K562 (cell line): Measurements from ENCODE around the gene PDIA4. TPM values are rescaled to one million over a fixed set of nuclear protein-coding genes. Genes with fewer than 3 reads are reported as not detected.

Experiments used
- CAMTA2 ChIP-seq: fragments of 250-450 bp; sonication (Bioruptor Pico); conservative IDR thresholded peaks from 2 replicates; pipeline ENCODE4 v1.5.1; 2022
- ETV6 ChIP-seq, 3 experiments: fragments of 150-350 bp in 1 of 3; sonication (generic) in 1 of 3; formaldehyde crosslinking in 1 of 3; IDR thresholded peaks; 2 replicates each; pipeline versions ENCODE4 v1.6.1 to v1.8.0; 2014 to 2022; ENCODE audit warnings: borderline replicate concordance in 2 of 3, low read depth in 2 of 3, antibody characterized with exemption in 1 of 3, low read length in 1 of 3, mild to moderate bottlenecking in 1 of 3, missing genetic modification reagents in 1 of 3
- FOXM1 ChIP-seq, 2 experiments: fragments of 450-650 bp in 1 of 2; sonication (generic) in 1 of 2; formaldehyde crosslinking in 1 of 2; IDR thresholded peaks; 2 replicates each; pipeline versions ENCODE4 v1.6.1 to v1.9.0; 2017 to 2022; ENCODE audit warnings: low read depth in 2 of 2, mild to moderate bottlenecking in 2 of 2, missing genetic modification reagents in 1 of 2, moderate library complexity in 1 of 2
- FUS ChIP-seq: fragments of 200-400 bp; formaldehyde crosslinking; optimal IDR thresholded peaks from 2 replicates; pipeline ENCODE3; 2017; ENCODE audit warnings: low read depth, low read length
- MAFG ChIP-seq: fragments of 450-650 bp; conservative IDR thresholded peaks from 2 replicates; pipeline ENCODE4 v1.6.1; 2016; ENCODE audit warnings: missing genetic modification characterization, missing compliant biosample characterization
- NFIC ChIP-seq: fragments of 450-650 bp; IDR thresholded peaks from 2 replicates; pipeline ENCODE4 v1.6.1; 2017; ENCODE audit warnings: mild to moderate bottlenecking, inconsistent platforms
- NFIX ChIP-seq: fragments of 250-450 bp; sonication (Bioruptor Pico); IDR thresholded peaks from 2 replicates; pipeline ENCODE4 v1.4.0; 2020; ENCODE audit warnings: low read depth, mild to moderate bottlenecking, moderate library complexity
- PHTF2 ChIP-seq: fragments of 250-450 bp; sonication (Bioruptor Pico); IDR thresholded peaks from 2 replicates; pipeline ENCODE4 v1.5.0; 2021; ENCODE audit warnings: mild to moderate bottlenecking
- PTBP1 ChIP-seq: fragments of 200-400 bp; formaldehyde crosslinking; IDR thresholded peaks from 2 replicates; pipeline ENCODE4 v1.6.1; 2017; ENCODE audit warnings: low read depth, low read length
- SREBF1 ChIP-seq: fragments of 150-350 bp; IDR thresholded peaks from 2 replicates; pipeline ENCODE4 v1.6.1; 2014; ENCODE audit warnings: antibody characterized with exemption, low read depth, low read length, borderline replicate concordance
- STAT5B ChIP-seq: fragments of 250-450 bp; sonication (Bioruptor Pico); IDR thresholded peaks from 2 replicates; pipeline ENCODE4 v1.8.0; 2021; ENCODE audit warnings: mild to moderate bottlenecking, inconsistent platforms
- TAF1 ChIP-seq: IDR thresholded peaks from 2 replicates; pipeline ENCODE4 v1.6.1; 2011; ENCODE audit warnings: mild to moderate bottlenecking, low read length, moderate library complexity; ENCODE audit not compliant: insufficient read depth, control insufficient read depth, severe bottlenecking; ENCODE audit errors: extremely low read depth
- TAF15 ChIP-seq: fragments of 200-400 bp; formaldehyde crosslinking; IDR thresholded peaks from 2 replicates; pipeline ENCODE4 v1.6.1; 2017; ENCODE audit warnings: mild to moderate bottlenecking, low read depth, low read length, moderate library complexity
- TBL1XR1 ChIP-seq, 2 experiments: IDR thresholded peaks; 2 replicates each; pipeline ENCODE4 v1.6.1; 2012; ENCODE audit warnings: improper control_type of control experiment in 2 of 2, low read length in 2 of 2, mild to moderate bottlenecking in 1 of 2
- XRCC3 ChIP-seq: fragments of 450-650 bp; IDR thresholded peaks from 2 replicates; pipeline ENCODE4 v1.6.1; 2017; ENCODE audit warnings: mild to moderate bottlenecking, moderate library complexity
- XRCC4 ChIP-seq: IDR thresholded peaks from one replicate; pipeline ENCODE4 v1.6.1; 2011; ENCODE audit not compliant: insufficient read depth, insufficient read length; ENCODE audit errors: extremely low read depth
- ZFX ChIP-seq: sonication (generic); formaldehyde crosslinking; IDR thresholded peaks from 2 replicates; pipeline ENCODE4 v1.8.0; 2022; ENCODE audit warnings: mild to moderate bottlenecking, missing genetic modification reagents, moderate library complexity
- ZNF217 ChIP-seq: sonication (generic); formaldehyde crosslinking; IDR thresholded peaks from 2 replicates; pipeline ENCODE4 v1.8.0; 2022; ENCODE audit warnings: mild to moderate bottlenecking, missing genetic modification reagents
- ZNF644 ChIP-seq: fragments of 200-800 bp; sonication (Bioruptor generic); IDR thresholded peaks from 2 replicates; pipeline ENCODE4 v1.6.1; 2016; ENCODE audit warnings: low read depth, missing genetic modification characterization, missing compliant biosample characterization
- ZNF75A ChIP-seq: fragments of 450-650 bp; formaldehyde crosslinking; IDR thresholded peaks from 2 replicates; pipeline ENCODE4 v1.4.0; 2020; ENCODE audit warnings: mild to moderate bottlenecking
- polyA plus RNA-seq, 8 experiments: library from polyadenylated mRNA; depleted of rRNA in 4 of 8; stranded (reverse) in 5 of 8; unstranded in 3 of 8; fragments of >200 nt; fragmentation: Nextera tagmentation in 2 of 8; fragmentation: Illumina TruSeq in 1 of 8; extraction: Ambion mirVana in 2 of 8; extraction: Trizol in 1 of 8; gene quantifications; 2 replicates each; pipeline versions ENCODE4 v1.2.1 to v1.2.3, GENCODE V29; 2011 to 2014; ENCODE audit warnings: inconsistent platforms in 1 of 8, missing spikeins in 1 of 8
- total RNA-seq, 7 experiments: library from RNA; depleted of rRNA in 6 of 7; stranded (reverse); fragments of >200 nt in 6 of 7; fragmentation: Illumina TruSeq in 2 of 7; extraction: Trizol in 2 of 7; gene quantifications; 2 replicates each; pipeline versions ENCODE4 v1.2.1 to v1.2.3, GENCODE V29; 2011 to 2021; ENCODE audit warnings: low replicate concordance in 1 of 7
- TF ChIP-seq, protein P1 (sequence below): sonication (generic); IDR thresholded peaks from 2 replicates; pipeline ENCODE4 v1.6.1; 2016
- TF ChIP-seq, protein P2 (sequence below), 2 experiments: fragments of 450-650 bp; IDR thresholded peaks; 2 replicates each; pipeline ENCODE4 v1.6.1; 2018; ENCODE audit warnings: mild to moderate bottlenecking in 2 of 2, low read depth in 1 of 2; ENCODE audit not compliant: partially characterized antibody in 2 of 2
- TF ChIP-seq, protein P3 (sequence below): fragments of 250-450 bp; sonication (Bioruptor Pico); IDR thresholded peaks from 2 replicates; pipeline ENCODE4 v1.8.0; 2022; ENCODE audit warnings: moderate library complexity, mild to moderate bottlenecking, inconsistent platforms

Gene PDIA4
- total and polyA plus RNA-seq, 9 of the 15 experiments (the other 6 are each of a cell fraction or from before 2014, with no cell fraction given), result 9.1 to 175 (median 146) TPM

DNA sequence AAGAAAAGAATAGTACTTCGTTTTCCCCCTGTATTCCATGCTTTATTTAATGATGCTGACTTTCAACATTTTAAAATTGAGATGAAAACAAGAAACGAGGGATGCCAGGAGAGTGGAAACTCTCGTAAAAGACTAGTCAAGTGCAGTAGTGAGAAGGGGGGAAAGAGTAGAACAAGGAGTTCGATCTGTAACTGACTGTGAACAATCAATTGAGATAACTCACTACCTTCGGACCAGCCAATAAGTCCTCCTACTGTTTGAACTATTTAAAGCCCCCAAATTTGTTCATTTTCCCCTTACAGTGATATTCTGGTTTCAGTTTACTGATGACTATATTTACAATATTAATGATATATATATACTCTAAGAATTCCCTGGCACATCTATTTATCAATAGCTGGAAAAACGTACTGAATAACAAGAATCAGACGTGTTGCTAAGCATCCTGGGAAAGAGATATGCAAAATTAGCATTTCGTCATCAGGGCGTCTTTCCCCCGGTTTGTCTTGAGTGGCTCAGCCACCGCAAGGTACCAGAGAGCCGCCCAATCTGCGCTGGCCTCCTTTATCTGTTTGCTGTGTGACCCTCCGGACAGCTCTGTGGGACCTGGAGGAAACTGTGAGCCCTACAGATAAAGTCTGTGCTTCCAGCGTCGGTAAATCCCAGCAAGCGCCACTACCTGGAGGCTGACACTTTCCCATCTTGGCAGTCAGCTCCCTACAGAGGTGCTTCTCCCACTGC, 41.1 kb downstream of the PDIA4 start (continued):
- TF ChIP-seq ZNF75A, result no peak
- no peak for TF ChIP-seq STAT5B
- peak; percentile 86 for TF ChIP-seq NFIC
- peak; percentile 69 to 88; a peak in 2 of 4 replicates for TF ChIP-seq TBL1XR1 (IDR thresholded peaks at IDR 0.05; ENCODE audit: low read length in 2 of 2)
- TF ChIP-seq ZNF644 (tag), result peak; percentile 66
- peak; percentile 66 for TF ChIP-seq FOXM1 (IDR thresholded peaks at IDR 0.05; ENCODE audit: low read depth)
- TF ChIP-seq FOXM1 (CRISPR knock-in tag; IDR thresholded peaks at IDR 0.05; ENCODE audit: low read depth), result 0 out of 2 replicates have a peak, but pooled peaks have one; percentile 36
- no peak for TF ChIP-seq ZFX (CRISPR knock-in tag)
- peak; percentile 23 for TF ChIP-seq TAF1
- TF ChIP-seq, protein P1, sequence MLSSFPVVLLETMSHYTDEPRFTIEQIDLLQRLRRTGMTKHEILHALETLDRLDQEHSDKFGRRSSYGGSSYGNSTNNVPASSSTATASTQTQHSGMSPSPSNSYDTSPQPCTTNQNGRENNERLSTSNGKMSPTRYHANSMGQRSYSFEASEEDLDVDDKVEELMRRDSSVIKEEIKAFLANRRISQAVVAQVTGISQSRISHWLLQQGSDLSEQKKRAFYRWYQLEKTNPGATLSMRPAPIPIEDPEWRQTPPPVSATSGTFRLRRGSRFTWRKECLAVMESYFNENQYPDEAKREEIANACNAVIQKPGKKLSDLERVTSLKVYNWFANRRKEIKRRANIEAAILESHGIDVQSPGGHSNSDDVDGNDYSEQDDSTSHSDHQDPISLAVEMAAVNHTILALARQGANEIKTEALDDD, result peak; percentile 96
- no peak for TF ChIP-seq XRCC3
- TF ChIP-seq, protein P2, sequence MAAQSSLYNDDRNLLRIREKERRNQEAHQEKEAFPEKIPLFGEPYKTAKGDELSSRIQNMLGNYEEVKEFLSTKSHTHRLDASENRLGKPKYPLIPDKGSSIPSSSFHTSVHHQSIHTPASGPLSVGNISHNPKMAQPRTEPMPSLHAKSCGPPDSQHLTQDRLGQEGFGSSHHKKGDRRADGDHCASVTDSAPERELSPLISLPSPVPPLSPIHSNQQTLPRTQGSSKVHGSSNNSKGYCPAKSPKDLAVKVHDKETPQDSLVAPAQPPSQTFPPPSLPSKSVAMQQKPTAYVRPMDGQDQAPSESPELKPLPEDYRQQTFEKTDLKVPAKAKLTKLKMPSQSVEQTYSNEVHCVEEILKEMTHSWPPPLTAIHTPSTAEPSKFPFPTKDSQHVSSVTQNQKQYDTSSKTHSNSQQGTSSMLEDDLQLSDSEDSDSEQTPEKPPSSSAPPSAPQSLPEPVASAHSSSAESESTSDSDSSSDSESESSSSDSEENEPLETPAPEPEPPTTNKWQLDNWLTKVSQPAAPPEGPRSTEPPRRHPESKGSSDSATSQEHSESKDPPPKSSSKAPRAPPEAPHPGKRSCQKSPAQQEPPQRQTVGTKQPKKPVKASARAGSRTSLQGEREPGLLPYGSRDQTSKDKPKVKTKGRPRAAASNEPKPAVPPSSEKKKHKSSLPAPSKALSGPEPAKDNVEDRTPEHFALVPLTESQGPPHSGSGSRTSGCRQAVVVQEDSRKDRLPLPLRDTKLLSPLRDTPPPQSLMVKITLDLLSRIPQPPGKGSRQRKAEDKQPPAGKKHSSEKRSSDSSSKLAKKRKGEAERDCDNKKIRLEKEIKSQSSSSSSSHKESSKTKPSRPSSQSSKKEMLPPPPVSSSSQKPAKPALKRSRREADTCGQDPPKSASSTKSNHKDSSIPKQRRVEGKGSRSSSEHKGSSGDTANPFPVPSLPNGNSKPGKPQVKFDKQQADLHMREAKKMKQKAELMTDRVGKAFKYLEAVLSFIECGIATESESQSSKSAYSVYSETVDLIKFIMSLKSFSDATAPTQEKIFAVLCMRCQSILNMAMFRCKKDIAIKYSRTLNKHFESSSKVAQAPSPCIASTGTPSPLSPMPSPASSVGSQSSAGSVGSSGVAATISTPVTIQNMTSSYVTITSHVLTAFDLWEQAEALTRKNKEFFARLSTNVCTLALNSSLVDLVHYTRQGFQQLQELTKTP (IDR thresholded peaks at IDR 0.05; ENCODE audit: low read depth in 1 of 2, partially characterized antibody in 2 of 2), result peak; percentile 76 to 92
- TF ChIP-seq FUS, result no peak
- no peak for TF ChIP-seq NFIX
- no peak; the same call in 1 of the 2 replicates for TF ChIP-seq MAFG (tag)
- TF ChIP-seq CAMTA2 (CRISPR knock-in tag), result no peak
- TF ChIP-seq ETV6 (IDR thresholded peaks at IDR 0.05; ENCODE audit: borderline replicate concordance in 1 of 2, low read depth in 2 of 2, low read length in 1 of 2), result no peak
- TF ChIP-seq ETV6 (CRISPR knock-in tag; IDR thresholded peaks at IDR 0.05; ENCODE audit: borderline replicate concordance), result no peak
- TF ChIP-seq ZNF217, result no peak
- TF ChIP-seq PTBP1, result no peak
- TF ChIP-seq, protein P3, sequence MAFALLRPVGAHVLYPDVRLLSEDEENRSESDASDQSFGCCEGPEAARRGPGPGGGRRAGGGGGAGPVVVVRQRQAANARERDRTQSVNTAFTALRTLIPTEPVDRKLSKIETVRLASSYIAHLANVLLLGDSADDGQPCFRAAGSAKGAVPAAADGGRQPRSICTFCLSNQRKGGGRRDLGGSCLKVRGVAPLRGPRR (CRISPR knock-in tag), result no peak
- TF ChIP-seq XRCC4, result no peak
- TF ChIP-seq SREBF1, result no peak
- no peak for TF ChIP-seq TAF15
- TF ChIP-seq PHTF2 (CRISPR knock-in tag), result no peak
